Measurements from ENCODE around the gene SCARF2. TPM values are rescaled to one million over a fixed set of nuclear protein-coding genes. Genes with fewer than 3 reads are reported as not detected.

The SCARF2 gene
- total RNA-seq, 1 experiment from 2014 or later = 26.3 TPM

DNA sequence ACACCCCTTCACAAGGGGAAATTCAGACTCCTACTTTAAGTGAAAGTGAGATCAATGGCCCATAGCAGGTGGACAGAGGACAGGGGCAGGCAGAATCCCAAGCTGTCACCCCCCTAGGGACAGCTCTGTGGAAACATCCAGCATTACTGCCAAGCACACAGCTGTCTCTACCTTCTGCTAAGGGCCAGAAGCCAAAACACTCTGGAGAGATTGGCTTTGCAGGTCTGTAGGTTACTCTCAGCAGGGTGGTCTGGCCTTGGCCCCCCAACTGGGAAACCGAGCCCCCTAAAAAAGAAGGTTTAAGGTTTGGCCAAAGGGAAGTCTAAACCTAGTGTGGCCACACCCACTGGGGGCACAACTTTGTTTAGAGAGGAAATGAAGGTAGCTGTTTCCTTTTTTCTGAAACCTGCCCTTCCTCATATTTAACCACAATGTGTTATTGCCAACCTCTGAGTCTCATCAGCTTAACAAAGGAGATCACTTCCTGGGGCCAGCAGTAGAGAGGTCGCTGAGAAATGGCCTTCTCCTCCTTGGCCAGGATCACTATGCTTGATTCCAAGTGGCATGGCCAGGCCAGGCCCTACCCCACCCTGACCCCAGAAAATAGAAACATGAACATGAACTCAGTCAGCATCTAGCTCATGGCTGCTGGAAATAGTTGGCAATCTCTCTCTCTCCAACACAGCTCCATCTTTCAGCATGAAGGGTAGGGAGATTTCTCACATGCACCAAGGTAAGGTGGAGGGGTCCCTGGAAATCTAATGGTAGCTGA is 25.9 kb upstream of the SCARF2 start (continued):
- TF ChIP-seq, protein P1, sequence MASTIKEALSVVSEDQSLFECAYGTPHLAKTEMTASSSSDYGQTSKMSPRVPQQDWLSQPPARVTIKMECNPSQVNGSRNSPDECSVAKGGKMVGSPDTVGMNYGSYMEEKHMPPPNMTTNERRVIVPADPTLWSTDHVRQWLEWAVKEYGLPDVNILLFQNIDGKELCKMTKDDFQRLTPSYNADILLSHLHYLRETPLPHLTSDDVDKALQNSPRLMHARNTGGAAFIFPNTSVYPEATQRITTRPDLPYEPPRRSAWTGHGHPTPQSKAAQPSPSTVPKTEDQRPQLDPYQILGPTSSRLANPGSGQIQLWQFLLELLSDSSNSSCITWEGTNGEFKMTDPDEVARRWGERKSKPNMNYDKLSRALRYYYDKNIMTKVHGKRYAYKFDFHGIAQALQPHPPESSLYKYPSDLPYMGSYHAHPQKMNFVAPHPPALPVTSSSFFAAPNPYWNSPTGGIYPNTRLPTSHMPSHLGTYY (CRISPR knock-in tag; IDR thresholded peaks at IDR 0.05) = no peak
- TF ChIP-seq, protein P2, sequence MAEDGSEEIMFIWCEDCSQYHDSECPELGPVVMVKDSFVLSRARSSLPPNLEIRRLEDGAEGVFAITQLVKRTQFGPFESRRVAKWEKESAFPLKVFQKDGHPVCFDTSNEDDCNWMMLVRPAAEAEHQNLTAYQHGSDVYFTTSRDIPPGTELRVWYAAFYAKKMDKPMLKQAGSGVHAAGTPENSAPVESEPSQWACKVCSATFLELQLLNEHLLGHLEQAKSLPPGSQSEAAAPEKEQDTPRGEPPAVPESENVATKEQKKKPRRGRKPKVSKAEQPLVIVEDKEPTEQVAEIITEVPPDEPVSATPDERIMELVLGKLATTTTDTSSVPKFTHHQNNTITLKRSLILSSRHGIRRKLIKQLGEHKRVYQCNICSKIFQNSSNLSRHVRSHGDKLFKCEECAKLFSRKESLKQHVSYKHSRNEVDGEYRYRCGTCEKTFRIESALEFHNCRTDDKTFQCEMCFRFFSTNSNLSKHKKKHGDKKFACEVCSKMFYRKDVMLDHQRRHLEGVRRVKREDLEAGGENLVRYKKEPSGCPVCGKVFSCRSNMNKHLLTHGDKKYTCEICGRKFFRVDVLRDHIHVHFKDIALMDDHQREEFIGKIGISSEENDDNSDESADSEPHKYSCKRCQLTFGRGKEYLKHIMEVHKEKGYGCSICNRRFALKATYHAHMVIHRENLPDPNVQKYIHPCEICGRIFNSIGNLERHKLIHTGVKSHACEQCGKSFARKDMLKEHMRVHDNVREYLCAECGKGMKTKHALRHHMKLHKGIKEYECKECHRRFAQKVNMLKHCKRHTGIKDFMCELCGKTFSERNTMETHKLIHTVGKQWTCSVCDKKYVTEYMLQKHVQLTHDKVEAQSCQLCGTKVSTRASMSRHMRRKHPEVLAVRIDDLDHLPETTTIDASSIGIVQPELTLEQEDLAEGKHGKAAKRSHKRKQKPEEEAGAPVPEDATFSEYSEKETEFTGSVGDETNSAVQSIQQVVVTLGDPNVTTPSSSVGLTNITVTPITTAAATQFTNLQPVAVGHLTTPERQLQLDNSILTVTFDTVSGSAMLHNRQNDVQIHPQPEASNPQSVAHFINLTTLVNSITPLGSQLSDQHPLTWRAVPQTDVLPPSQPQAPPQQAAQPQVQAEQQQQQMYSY (CRISPR knock-in tag; IDR thresholded peaks at IDR 0.05) = no peak
- TF ChIP-seq, protein P3, sequence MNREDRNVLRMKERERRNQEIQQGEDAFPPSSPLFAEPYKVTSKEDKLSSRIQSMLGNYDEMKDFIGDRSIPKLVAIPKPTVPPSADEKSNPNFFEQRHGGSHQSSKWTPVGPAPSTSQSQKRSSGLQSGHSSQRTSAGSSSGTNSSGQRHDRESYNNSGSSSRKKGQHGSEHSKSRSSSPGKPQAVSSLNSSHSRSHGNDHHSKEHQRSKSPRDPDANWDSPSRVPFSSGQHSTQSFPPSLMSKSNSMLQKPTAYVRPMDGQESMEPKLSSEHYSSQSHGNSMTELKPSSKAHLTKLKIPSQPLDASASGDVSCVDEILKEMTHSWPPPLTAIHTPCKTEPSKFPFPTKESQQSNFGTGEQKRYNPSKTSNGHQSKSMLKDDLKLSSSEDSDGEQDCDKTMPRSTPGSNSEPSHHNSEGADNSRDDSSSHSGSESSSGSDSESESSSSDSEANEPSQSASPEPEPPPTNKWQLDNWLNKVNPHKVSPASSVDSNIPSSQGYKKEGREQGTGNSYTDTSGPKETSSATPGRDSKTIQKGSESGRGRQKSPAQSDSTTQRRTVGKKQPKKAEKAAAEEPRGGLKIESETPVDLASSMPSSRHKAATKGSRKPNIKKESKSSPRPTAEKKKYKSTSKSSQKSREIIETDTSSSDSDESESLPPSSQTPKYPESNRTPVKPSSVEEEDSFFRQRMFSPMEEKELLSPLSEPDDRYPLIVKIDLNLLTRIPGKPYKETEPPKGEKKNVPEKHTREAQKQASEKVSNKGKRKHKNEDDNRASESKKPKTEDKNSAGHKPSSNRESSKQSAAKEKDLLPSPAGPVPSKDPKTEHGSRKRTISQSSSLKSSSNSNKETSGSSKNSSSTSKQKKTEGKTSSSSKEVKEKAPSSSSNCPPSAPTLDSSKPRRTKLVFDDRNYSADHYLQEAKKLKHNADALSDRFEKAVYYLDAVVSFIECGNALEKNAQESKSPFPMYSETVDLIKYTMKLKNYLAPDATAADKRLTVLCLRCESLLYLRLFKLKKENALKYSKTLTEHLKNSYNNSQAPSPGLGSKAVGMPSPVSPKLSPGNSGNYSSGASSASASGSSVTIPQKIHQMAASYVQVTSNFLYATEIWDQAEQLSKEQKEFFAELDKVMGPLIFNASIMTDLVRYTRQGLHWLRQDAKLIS (CRISPR knock-in tag; IDR thresholded peaks at IDR 0.05; ENCODE audit: borderline replicate concordance) = no peak
- TF ChIP-seq TP53 (CRISPR knock-in tag; IDR thresholded peaks at IDR 0.05) = no peak
- TF ChIP-seq MYBL2 (CRISPR knock-in tag; IDR thresholded peaks at IDR 0.05) = no peak
- no peak for TF ChIP-seq GRHL2 (CRISPR knock-in tag; IDR thresholded peaks at IDR 0.05; ENCODE audit: insufficient replicate concordance, severe bottlenecking)
- TF ChIP-seq NR3C1 (CRISPR knock-in tag; conservative IDR thresholded peaks at IDR 0.05; ENCODE audit: low read depth) = no peak
- TF ChIP-seq TCF7 (CRISPR knock-in tag; IDR thresholded peaks at IDR 0.05; ENCODE audit: low read depth) = no peak
- TF ChIP-seq ZNF263 (CRISPR knock-in tag; IDR thresholded peaks at IDR 0.05; ENCODE audit: low read depth) = no peak
- no peak for TF ChIP-seq FOXJ3 (CRISPR knock-in tag; IDR thresholded peaks at IDR 0.05; ENCODE audit: borderline replicate concordance)
- no peak for TF ChIP-seq GTF2I (CRISPR knock-in tag; conservative IDR thresholded peaks at IDR 0.05)
- no peak for TF ChIP-seq FOXK1 (CRISPR knock-in tag; IDR thresholded peaks at IDR 0.05)
- TF ChIP-seq, protein P4, sequence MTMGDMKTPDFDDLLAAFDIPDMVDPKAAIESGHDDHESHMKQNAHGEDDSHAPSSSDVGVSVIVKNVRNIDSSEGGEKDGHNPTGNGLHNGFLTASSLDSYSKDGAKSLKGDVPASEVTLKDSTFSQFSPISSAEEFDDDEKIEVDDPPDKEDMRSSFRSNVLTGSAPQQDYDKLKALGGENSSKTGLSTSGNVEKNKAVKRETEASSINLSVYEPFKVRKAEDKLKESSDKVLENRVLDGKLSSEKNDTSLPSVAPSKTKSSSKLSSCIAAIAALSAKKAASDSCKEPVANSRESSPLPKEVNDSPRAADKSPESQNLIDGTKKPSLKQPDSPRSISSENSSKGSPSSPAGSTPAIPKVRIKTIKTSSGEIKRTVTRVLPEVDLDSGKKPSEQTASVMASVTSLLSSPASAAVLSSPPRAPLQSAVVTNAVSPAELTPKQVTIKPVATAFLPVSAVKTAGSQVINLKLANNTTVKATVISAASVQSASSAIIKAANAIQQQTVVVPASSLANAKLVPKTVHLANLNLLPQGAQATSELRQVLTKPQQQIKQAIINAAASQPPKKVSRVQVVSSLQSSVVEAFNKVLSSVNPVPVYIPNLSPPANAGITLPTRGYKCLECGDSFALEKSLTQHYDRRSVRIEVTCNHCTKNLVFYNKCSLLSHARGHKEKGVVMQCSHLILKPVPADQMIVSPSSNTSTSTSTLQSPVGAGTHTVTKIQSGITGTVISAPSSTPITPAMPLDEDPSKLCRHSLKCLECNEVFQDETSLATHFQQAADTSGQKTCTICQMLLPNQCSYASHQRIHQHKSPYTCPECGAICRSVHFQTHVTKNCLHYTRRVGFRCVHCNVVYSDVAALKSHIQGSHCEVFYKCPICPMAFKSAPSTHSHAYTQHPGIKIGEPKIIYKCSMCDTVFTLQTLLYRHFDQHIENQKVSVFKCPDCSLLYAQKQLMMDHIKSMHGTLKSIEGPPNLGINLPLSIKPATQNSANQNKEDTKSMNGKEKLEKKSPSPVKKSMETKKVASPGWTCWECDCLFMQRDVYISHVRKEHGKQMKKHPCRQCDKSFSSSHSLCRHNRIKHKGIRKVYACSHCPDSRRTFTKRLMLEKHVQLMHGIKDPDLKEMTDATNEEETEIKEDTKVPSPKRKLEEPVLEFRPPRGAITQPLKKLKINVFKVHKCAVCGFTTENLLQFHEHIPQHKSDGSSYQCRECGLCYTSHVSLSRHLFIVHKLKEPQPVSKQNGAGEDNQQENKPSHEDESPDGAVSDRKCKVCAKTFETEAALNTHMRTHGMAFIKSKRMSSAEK (CRISPR knock-in tag; IDR thresholded peaks at IDR 0.05; ENCODE audit: borderline replicate concordance) = no peak

All from WTC11 (cell line).